Activated CD8-positive, alpha-beta memory T cell treated with anti-CD3 and anti-CD28 coated beads for 36 hours (primary cell): Measurements from ENCODE around the gene ZNF664. TPM values are rescaled to one million over a fixed set of nuclear protein-coding genes. Genes with fewer than 3 reads are reported as not detected.

Experiments
- CTCF ChIA-PET: fragments of 350-600 bp; sonication (Branson Sonifier 250); formaldehyde crosslinking; loops from one replicate; lab custom pipeline; 2021; ENCODE audit warnings: antibody characterized with exemption; lab: Charles Lee
- POLR2A ChIA-PET: fragments of 350-600 bp; sonication (Branson Sonifier 250); formaldehyde crosslinking; loops from one replicate; lab custom pipeline; 2021; ENCODE audit warnings: antibody characterized with exemption; lab: Charles Lee
- total RNA-seq, 2 experiments: library from RNA; stranded (reverse); gene quantifications; one replicate each; pipeline ENCODE4 v1.2.3, GENCODE V29; 2021

Gene ZNF664
- total RNA-seq, 2 experiments from 2014 or later: 74.6 to 75.6 TPM

GRCh38 chr12:123976227-123976826 lies 3.3 kb downstream of the ZNF664 start:
- CTCF ChIA-PET: interaction anchor here (0.6 to 0.9 kb wide), 3 partner anchors 9 to 344 kb away, joined by 3 to 4 read pairs (median 4); no protein-coding TSS in a partner anchor
- POLR2A ChIA-PET: interaction anchor here (0.6 kb wide), 1 partner anchor 300 kb away, joined by 10 read pairs; no protein-coding TSS in a partner anchor

- POLR2A ChIA-PET: no interaction called here
Measured at GRCh38 chr12:123979566-123979965, 6.6 kb downstream of the ZNF664 start.

GRCh38 chr12:123982269-123982668 lies 9.3 kb downstream of the ZNF664 start:
- CTCF ChIA-PET: interaction anchor here (0.9 to 5.1 kb wide), 2 partner anchors 78 to 399 kb away, joined by 3 to 29 read pairs; no protein-coding TSS in a partner anchor
- POLR2A ChIA-PET: no interaction called here

More at GRCh38 chr12:123979566-123979965, 6.6 kb downstream of the ZNF664 start:
- CTCF ChIA-PET: no interaction called here

- POLR2A ChIA-PET: interaction anchor here (0.7 kb wide), 1 partner anchor 11 kb away, joined by 3 read pairs; no protein-coding TSS in a partner anchor
- CTCF ChIA-PET: interaction anchor here (0.8 to 5.1 kb wide), 6 partner anchors 12 to 168 kb away, joined by 3 to 29 read pairs (median 4); no protein-coding TSS in a partner anchor
Measured at GRCh38 chr12:123983822-123984485, 10.9 kb downstream of the ZNF664 start.

GRCh38 chr12:123984903-123985302 lies 11.9 kb downstream of the ZNF664 start:
- POLR2A ChIA-PET: interaction anchor here (0.7 kb wide), 1 partner anchor 11 kb away, joined by 3 read pairs; no protein-coding TSS in a partner anchor
- CTCF ChIA-PET: interaction anchor here (0.8 to 5.1 kb wide), 6 partner anchors 11 to 175 kb away, joined by 3 to 29 read pairs (median 4); no protein-coding TSS in a partner anchor

GRCh38 chr12:123986374-123986965 lies 13.5 kb downstream of the ZNF664 start:
- ChIA-PET POLR2A (no interaction called here), CTCF (interaction anchor here (0.6 to 5.1 kb wide), 2 partner anchors 45 to 82 kb away, joined by 5 to 29 read pairs; no protein-coding TSS in a partner anchor)

GRCh38 chr12:123987022-123987421 lies 14.0 kb downstream of the ZNF664 start:
- ChIA-PET POLR2A (no interaction called here), CTCF (interaction anchor here (0.6 to 5.1 kb wide), 3 partner anchors 44 to 1070 kb away, joined by 4 to 29 read pairs (median 5); no protein-coding TSS in a partner anchor)

GRCh38 chr12:123989168-123989567 lies 16.2 kb downstream of the ZNF664 start:
- ChIA-PET CTCF (no interaction called here), POLR2A (interaction anchor here (0.5 kb wide), 1 partner anchor 239 kb away, joined by 3 read pairs; no protein-coding TSS in a partner anchor)

GRCh38 chr12:123989753-123990152 lies 16.7 kb downstream of the ZNF664 start:
- POLR2A ChIA-PET: no interaction called here

GRCh38 chr12:123990511-123990910 lies 17.5 kb downstream of the ZNF664 start:
- POLR2A ChIA-PET: no interaction called here
- CTCF ChIA-PET: interaction anchor here (1.1 kb wide), 1 partner anchor 15 kb away, joined by 3 read pairs; no protein-coding TSS in a partner anchor

More at GRCh38 chr12:123989753-123990152, 16.7 kb downstream of the ZNF664 start:
- CTCF ChIA-PET: interaction anchor here (1.1 kb wide), 1 partner anchor 16 kb away, joined by 3 read pairs; no protein-coding TSS in a partner anchor

GRCh38 chr12:123991372-123991951 lies 18.4 kb downstream of the ZNF664 start:
- POLR2A ChIA-PET: no interaction called here
- CTCF ChIA-PET: no interaction called here

GRCh38 chr12:123992118-123992825 lies 19.3 kb downstream of the ZNF664 start:
- CTCF ChIA-PET: no interaction called here
- POLR2A ChIA-PET: no interaction called here

- CTCF ChIA-PET: interaction anchor here (0.5 to 1.6 kb wide), 3 partner anchors 10 to 13 kb away, joined by 3 to 4 read pairs (median 4); no protein-coding TSS in a partner anchor
- POLR2A ChIA-PET: interaction anchor here (0.6 kb wide), 1 partner anchor 11 kb away, joined by 3 read pairs; no protein-coding TSS in a partner anchor
Measured at GRCh38 chr12:123995023-123995748, 22.2 kb downstream of the ZNF664 start.

- POLR2A ChIA-PET: no interaction called here
- CTCF ChIA-PET: interaction anchor here (1.6 kb wide), 2 partner anchors 9 to 12 kb away, joined by 4 read pairs; no protein-coding TSS in a partner anchor
Measured at GRCh38 chr12:123996581-123996980, 23.6 kb downstream of the ZNF664 start.

GRCh38 chr12:123997033-123997822 lies 24.2 kb downstream of the ZNF664 start:
- ChIA-PET POLR2A (no interaction called here), CTCF (no interaction called here)

- CTCF ChIA-PET: no interaction called here
- POLR2A ChIA-PET: no interaction called here
Measured at GRCh38 chr12:123997908-123998307, 24.9 kb downstream of the ZNF664 start.
